Daoy (cell line): ENCODE data around the gene GRM4. TPM values are rescaled to one million over a fixed set of nuclear protein-coding genes. Genes with fewer than 3 reads are reported as not detected.
A peak's percentile ranks its signal among the peaks of the same experiment; 100 is the strongest.

Source experiments
- DNase-seq: peaks from one replicate; pipeline ENCODE4 v3.0.0-alpha.2; 2015; ENCODE audit warnings: low read depth
- total RNA-seq: library from RNA; depleted of rRNA; stranded (reverse); fragments of >200 nt; shearing (Covaris generic); gene quantifications from 2 replicates; pipeline ENCODE4 v1.2.3, GENCODE V29; 2014

Gene GRM4
- total RNA-seq, 1 experiment from 2014 or later = 0.06 TPM

DNA sequence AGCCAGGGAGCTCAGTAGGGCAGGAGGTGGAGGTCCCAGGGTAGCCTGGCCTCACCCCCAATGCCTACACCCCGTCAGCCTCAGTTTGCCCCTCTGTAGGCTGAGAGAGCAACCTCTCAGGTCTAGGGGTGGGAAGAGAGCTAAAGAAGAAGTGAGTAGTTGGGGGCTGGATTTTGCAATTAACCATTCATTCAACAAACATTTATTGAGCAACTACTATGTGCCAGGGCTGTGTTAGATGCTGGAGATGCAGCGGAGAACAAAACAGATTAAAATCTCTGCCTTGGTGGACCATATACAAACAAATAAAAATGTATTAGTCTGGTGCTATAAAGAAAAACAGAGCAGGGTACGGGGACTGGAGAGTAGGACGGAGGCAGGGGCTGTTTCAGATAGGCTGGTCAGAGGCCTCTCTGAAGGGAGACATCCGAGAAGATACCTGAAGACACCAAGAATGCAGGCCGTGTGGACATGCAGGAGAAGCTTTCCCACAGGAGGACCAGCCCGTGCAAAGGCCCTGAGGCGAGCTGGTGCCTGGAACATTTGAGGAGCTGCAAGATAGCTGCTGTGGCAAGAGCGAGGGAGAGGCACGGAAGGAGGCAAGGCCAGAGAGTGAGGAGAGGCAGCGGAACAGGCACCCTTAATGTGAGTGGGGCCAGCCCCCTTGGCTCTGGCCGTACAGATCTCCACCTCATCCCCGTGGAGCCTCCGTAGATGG, 60.3 kb downstream of the GRM4 start:
- no peak for DNase-seq

DNA sequence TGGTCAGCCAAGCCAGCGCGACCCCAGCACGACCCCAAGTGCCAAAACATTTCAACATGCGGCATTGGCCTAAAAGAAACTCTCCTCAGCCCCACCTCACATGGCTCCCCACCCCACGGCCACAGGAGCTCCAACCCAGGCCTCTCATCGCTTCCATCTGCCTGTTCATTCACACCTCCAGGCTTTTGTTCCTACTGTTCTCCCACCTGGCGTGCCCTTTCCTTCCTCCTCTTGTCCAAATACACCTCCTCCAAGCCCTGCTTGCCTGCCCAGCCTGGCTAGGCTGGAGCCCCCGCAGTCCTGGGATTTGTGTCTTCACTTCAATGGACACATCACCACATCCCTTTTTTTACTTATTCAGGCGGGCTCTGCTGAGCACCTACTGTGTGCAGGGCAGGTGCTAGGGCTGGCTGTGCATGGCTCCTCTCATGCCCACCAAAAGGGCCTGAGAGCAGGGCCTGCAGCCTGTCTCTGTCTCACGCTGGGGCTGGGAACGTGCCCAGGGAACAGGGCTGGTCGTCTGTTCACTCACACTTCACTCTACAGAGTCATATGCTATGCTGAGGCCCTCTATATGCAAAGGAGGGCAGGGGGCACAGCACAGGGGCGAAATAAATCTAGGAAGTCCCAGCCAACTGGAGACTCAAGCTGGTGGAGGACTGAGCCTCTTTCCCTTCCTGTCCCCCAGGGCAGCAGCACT, 61.1 kb downstream of the GRM4 start:
- DNase-seq = no peak

DNA sequence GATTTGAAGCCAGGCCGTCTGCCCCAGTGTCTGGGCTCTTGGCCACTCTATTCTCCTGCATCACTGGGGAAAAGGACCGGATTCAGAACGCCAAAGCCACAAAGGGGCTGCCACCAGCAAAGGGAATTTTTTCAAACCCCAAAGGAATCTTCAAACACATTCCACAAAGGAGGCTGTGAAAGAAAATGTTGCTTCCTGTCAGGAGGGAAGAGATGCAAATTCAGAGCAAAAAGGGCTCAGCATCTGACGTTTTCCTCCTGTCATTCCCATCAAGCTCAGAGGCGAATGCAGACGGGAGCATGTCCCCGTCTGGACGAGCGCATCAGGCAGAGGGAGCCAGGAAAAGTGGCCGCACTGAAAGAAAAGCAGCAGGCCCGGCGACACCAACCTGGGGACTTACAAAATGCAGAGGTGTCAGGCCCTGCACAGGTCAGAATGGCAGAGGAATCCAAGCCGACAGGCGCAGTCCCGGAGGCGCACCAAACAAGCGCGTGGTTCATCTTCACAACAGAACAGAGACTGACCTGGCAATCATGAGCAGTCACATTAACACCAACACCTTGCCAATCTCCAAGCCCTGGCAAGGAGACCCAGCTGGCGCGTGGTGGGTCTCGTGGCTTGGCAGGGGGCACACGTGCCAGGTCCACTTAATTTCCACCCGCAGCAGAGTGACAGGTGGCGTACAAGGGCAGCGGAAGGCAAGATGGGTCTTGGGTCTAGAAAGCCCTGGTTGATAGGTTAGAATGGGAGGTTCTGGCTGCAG, 62.8 kb downstream of the GRM4 start:
- no peak for DNase-seq

DNA sequence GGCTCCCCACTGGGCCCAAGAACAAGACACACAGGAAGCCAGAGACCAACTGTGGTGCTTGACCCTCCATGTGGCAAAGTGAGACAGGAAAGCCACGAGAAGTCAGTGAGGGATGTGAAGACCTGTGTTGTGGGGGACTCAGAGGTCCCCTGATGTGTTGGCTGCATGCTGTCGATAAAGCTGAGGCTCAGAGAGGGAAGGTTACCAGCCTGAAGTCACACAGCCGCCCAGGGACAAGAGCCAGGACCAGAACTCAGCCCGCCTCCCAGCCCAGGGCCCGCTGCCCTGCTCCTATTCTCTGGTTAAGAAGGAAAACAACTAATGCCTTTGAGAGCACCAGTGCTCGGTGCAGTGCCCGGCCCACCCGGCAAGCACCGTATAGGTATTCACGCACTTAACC, 63.5 kb downstream of the GRM4 start:
- DNase-seq = no peak

DNA sequence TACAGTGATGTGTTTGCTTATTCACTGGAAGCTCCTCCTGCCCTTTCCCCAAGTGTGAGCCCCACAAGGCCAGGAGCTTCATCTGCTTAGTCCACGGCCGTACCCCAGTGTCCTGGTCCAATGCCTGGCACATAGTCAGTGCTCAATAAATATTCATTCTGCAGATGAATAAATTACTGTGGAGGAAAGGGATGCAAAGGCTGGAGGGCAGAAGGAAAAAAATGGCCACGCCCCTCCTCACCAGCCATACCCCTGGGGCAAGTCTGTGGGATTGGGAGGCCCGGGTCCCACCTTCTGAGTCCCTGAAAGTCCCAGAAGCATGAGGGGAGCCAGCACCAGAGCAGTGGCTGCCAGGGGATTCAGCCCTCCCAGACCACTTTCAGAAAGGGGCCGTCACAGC, 65.5 kb downstream of the GRM4 start:
- no peak for DNase-seq

DNA sequence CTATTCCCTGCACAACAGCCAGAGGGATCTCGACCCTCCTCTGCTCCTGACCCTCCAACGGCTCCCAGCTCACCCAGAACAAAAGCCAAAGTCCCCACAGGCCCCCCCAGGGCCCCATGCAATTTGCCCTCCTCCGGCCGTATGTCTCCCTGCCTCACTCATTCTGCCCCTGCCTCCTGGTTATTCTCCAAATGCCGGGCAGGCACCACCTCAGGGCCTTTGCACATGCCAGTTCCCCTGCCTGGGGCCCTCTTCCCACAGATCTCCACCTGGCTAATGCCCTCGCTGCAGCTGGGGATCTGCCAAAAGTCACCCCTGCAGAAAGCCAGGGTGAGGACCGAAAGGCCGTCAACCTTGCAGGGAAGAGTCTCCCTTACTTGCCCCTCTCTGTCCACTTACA, 66.0 kb downstream of the GRM4 start:
- no peak for DNase-seq

DNA sequence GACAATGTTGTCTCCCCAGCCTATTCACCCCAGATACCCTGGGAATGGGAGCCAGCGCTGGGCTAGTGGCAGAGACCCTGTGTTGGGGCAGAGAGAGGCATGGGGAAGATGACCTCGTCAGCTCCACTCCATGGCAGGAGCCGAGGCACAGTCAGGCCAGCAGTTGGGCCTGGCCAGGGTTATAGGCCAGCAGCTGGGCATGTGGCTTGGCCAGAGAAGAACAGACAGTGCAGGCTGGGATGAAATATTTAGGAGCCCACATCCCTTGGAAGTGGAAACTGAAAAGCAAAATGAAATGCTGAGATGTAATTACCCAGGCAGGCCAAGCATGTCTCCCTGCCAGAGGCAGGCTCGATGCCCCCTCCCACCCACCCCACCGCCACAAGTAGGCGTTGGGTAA, 70.0 kb downstream of the GRM4 start:
- DNase-seq = no peak

DNA sequence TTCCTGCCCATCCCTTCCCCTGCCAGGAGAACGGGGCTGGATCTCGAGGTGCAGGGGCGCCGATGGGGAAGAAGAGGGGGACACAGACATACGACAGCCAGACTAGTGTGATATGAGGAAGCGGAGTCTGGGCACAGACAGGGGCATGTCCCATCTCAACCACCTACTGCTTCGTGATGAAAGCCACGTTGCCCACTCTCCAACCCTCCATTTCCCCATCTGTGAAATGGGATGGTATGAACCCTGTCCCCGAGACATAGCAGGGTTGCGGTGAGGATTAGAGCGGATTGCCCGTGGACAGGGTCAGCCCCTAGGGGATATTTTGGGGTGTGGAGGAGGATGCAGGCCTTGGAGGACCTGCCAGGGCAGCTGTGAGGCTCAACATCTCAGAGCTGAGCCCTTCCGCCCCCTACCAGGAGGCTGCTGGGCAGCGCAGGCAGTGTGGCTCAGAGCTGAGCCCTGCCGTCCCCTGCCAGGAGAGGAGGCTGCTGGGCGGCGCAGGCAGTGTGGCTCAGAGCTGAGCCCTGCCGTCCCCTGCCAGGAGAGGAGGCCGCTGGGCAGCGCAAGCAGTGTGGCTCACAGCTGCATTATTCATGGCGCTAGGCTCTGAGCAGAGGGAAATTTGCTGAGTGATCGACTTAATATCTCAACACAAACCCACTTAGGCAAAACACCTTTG, 71.7 kb downstream of the GRM4 start:
- peak; percentile 23 for DNase-seq

DNA sequence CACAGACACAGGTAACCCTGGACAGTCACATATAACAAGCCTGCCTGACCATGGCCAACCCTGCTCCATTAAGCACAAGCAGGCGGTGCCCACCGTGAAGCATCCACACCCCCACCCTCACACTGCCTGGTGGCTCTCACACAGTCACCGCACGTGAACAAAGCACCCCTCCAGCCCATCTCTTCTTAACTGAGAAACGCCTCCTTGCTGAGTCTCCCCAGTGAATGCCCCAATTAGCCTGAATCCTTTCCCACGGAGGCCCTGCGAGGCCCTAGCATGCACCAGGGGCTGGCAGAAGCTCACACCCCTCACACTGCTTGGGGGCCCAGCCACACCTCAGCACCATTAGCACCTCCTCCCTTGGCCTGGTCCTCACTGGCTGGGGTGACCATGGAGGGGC, 72.3 kb downstream of the GRM4 start:
- DNase-seq = no peak

DNA sequence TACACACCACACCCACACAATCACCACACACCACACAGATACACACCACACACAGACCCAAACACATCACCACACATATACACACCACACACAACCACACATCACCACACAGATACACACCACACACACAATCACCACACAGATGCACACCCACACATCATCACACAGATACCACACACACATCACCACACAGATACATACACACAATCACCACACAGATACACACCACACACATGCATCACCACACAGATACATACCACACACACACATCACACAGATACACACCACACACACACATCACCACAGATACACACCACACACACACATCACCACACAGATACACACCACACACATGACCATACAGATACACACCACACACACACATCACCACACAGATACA, 73.2 kb downstream of the GRM4 start:
- no peak for DNase-seq

DNA sequence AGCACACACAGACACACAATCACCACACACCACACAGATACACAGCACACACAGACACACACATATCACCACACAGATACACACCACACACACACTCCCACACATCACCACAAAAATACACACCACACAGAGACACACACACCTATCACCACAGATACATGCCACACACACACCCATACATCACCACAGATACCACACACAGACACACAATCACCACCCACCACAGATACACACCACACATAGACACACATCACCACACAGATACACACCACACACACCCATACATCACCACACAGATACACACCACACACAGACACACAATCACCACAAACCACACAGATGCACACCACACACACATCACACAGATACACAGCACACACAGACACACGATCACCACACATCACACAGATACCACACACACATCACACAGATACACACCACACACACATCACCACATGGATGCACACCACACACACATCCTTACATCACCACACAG, 74.0 kb downstream of the GRM4 start:
- no peak for DNase-seq

DNA sequence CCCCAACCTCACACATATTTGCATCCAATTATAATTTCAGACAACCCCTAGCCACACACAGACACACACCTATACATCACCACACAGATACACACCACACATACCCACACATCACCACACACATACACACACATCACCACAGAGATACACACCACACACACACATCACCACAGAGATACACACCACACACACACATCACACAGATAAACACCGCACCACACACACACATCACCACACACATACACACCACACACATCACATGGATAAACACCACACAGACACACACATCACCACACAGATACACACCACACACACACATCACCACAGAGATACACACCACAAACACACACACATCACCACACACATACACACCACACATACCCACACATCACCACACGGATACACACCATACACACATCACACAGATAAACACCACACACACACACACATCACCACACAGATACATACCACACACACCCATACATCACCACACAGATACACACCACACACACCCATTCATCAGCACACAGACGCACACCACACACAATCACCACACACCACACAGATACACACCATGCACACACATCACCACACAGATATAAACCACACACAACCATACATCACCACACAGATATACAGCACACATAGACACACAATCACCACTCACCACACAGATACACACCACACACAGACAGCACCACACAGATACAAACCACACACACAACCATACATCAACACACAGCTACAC, 74.6 kb downstream of the GRM4 start:
- no peak for DNase-seq

DNA sequence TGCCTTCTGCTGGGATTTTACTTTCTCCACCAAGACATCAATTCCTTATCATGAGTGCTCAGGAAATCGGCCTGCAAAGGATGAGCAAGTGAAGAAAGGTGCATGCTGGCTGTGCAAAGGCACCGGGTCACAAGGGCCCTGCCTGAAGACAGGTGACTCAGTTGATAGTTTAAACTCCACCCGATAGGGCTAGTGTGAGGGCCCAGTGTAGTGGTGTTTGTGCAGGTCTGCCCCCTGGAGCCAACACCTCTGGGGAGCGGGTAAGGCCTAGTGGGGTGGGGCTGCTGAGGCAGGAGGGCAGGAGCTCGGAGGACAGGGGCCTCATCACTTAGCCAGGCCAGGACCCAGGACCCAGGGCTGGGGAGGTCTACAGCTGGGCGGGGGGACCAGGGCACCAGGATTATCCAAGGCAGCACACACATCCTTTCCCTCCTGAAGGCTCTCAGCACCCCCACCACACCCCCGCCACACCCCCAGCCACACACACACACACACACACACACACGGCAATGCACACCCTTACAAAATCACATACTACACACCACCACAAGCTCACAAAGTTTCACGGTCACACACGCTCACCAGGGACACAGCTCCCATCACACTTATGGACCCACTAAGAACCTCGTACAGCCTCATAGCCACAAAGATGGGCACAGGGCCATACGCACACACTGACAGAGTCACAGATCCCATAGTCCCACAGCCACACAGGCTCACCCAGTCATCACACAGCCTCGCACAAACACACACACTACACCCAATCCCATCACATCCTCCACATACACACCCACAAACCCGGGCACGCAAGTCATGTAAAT, 75.4 kb downstream of the GRM4 start:
- no peak for DNase-seq

DNA sequence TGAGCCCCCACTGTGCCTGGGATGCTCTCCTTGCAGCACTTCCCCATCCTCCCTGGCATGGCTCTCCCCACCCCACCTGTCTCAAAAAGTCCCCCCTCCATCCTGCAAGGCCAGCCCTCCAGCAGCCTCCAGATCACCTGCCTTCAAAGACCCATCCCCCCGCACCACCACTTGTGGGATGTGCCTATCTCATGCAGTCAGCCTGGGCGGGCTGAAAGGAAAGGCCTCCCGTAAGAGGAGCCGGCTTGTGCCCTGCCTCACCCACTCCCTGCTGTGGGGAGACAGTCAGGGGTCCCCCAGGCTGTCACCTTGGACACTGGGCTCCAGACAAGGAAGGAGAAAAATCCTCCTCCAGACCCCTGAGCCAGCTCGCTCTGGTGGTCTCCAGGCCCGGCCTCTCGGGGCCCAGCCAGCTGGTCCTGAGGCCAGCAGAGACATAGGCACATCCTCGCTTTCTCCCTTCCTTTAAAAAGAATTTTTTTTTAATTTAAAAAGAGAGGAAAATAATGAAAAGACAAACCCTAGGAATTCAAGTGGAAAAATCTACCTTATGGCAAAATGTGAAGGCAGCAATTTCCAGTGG, 77.3 kb downstream of the GRM4 start:
- DNase-seq = no peak

DNA sequence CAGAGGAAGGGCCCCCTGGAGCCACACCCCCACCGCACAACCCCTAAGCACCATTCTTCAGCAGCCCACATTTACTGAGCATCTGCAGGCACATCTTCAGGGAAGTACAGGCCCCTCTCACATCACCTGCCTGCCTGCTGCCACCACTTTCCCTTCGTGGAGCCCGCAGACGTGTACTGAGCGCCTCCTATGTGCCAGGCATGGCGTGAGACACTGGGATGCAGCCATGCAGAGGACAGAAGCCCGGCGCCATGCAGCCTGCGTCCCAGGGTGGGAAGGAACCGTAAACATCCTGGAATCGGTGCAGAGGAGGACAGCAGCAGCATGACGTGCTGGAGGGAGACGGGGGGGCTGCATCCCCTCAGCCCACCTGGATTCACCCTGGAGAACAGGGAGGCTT, 78.1 kb downstream of the GRM4 start:
- DNase-seq = peak; percentile 51

DNA sequence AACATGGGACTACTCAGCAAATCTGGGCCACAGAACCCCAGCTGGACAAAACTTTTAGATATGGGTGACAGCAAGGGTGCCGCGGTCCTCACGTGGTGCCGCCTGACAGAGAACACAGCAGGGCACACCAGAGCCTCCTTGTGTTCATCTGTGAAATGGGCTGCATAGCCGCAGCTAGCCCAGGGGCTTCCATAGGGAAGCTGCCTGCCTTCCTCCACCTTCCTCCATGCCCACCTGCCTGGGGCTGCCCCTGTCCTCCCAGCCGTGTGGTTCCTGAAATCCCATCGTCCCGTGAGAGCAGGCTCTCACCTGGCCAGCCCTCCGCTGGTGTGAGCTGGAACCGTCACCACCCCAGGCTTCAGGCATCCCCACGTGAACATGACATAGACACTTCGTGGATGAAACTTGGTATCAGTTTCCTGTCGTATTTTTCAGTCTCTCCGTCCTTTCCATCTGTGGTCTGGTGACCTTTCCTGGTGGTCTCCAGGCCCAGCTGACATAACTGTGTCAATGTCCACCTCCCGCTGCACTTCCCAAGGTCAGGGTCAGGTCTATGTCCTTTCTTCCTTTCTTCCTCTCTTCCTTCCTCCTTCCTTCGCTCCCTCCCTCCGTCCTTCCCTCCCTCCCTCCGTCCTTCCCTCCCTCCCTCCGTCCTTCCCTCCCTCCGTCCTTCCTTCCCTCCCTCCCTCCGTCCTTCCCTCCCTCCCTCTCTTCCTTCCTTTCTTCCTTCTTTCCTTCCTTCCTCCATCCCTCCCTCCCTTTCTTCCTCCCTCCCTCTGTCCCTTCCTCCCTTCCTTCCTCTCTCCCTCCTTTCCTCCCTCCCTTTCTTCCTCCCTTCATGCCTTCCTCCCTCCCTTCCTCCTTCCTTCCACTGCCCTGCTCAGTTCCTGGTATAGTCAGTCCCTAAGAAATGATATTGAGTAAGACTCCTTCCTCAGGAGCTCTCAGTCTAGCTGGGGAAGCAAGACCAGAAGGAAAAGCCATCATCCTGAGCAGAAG, 78.8 kb downstream of the GRM4 start:
- DNase-seq = no peak

DNA sequence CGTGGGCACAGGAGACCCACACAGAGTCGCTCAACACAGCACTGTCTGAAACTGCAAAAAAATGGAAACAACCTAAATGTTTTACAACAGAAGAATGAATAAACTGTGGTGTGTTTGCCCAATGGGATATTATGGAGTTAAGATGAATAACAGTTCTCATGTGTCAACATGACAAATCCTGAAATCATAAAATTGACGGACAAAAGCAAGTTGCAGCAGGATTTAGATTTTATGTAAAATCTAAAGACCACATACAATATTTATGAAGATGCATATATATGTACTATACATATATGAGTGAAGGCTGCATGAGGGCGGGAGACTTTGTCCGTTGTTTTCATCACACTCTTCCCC, 79.7 kb downstream of the GRM4 start:
- no peak for DNase-seq

DNA sequence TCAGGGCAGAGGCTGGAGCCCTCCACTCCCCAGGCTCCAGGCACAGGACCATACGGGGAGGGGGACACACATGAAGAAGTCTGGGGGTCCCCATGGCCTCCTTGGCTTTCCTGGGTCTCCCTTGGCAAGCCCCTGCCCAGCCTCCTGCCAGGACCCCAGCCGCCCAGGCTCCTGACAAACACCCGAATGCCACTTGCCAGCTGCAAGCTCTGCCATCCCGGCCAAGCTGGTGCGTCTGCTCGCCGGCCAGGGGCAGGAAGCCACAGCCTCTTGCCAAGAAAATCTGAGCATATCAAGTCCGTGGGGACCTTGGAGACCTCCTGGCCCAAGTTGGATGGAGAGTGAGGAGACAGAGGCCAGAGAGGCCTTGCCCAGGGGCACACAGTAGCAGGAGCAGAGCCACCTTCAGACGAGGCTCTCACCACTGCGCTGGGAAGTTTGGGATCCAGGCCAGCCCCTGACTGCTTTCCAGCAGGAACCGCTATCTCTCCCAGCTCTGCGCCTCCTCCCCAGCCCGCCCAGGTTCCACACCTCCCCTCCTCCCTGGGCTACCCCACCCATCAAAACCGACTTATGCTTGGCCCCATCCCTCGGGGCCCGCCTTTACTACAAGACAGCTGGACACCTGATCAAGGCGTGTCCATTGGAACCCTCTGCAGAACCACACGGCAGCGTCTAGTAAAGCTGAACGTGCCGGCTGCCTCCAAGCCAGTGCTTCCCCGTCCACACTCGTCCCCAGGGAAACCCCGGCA, 80.2 kb downstream of the GRM4 start:
- DNase-seq = peak; percentile 25
